Measurements from ENCODE around the gene TMSB4X. TPM values are rescaled to one million over a fixed set of nuclear protein-coding genes. Genes with fewer than 3 reads are reported as not detected.

Gene TMSB4X
- total and polyA plus RNA-seq, 2 of the 13 experiments (the other 11 are each of a cell fraction or from before 2014, with no cell fraction given) = 10.5 to 29.6 TPM

DNA sequence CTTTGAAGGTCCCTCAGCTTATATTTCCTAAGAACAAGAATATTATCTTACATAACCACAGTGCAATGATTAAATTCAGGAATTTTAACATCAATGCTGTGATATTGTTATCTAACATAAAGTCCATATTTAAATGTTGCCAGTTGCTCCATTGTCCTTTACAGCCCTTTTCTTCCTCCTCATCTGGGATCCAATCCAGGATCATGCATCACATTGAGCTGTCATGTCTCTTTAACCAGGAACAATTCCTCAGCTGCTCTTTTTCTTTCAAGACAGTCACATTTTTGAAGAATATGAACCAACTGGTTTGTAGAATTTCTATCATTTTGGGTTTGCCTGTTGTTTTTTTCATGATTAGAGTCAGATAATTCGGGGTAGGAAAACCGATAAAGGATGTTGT, 12.0 kb downstream of the TMSB4X start:
- Histone ChIP-seq H3K9me3 (ENCODE audit: low read length) (no peaks in the 10 kb centered on the region), H3K79me2 (ENCODE audit: insufficient read depth, low read length) (no peaks in the 10 kb centered on the region), H4K20me1 (ENCODE audit: insufficient read depth, low read length) (no peaks in the 10 kb centered on the region), H3K9ac (ENCODE audit: insufficient read depth, low read depth, low read length) (no peak overlapping the region), H3K36me3 (replicated peaks in 1 of 2; ENCODE audit: control insufficient read depth in 1 of 2, insufficient read depth in 2 of 2, low read length in 2 of 2) (no peaks in the 10 kb centered on the region), H3K27me3 (ENCODE audit: control insufficient read depth in 1 of 2, insufficient read depth in 2 of 2, low read length in 2 of 2) (no peaks in the 10 kb centered on the region), H2AFZ (ENCODE audit: low read length) (no peak overlapping the region), H3K4me1 (ENCODE audit: insufficient read depth, low read length) (peaks cover 9% of the 10 kb centered on the region), H3K4me2 (ENCODE audit: low read depth, low read length) (no peak overlapping the region), H3K27ac (ENCODE audit: extremely low read length, insufficient read depth, low read length) (no peak overlapping the region), H3K4me3 (replicated peaks in 1 of 3; ENCODE audit: insufficient read depth in 1 of 3, low read depth in 2 of 3, low read length in 3 of 3) (no peak overlapping the region)
- DNase-seq (ENCODE audit: low spot score) (no peak), FAIRE-seq (no peak), ATAC-seq (no peak)
- BruUV-seq (replicated peaks) = no TSS peak
- TF ChIP-seq ZSCAN20 (CRISPR knock-in tag; IDR thresholded peaks at IDR 0.05; ENCODE audit: borderline replicate concordance) (no peak), NFRKB (IDR thresholded peaks at IDR 0.05) (no peak), ZBTB7B (CRISPR knock-in tag; IDR thresholded peaks at IDR 0.05) (no peak), ZNF543 (CRISPR knock-in tag; IDR thresholded peaks at IDR 0.05) (no peak)
- TF ChIP-seq, protein P1, sequence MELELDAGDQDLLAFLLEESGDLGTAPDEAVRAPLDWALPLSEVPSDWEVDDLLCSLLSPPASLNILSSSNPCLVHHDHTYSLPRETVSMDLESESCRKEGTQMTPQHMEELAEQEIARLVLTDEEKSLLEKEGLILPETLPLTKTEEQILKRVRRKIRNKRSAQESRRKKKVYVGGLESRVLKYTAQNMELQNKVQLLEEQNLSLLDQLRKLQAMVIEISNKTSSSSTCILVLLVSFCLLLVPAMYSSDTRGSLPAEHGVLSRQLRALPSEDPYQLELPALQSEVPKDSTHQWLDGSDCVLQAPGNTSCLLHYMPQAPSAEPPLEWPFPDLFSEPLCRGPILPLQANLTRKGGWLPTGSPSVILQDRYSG (CRISPR knock-in tag; IDR thresholded peaks at IDR 0.05) = no peak
- TF ChIP-seq, protein P2, sequence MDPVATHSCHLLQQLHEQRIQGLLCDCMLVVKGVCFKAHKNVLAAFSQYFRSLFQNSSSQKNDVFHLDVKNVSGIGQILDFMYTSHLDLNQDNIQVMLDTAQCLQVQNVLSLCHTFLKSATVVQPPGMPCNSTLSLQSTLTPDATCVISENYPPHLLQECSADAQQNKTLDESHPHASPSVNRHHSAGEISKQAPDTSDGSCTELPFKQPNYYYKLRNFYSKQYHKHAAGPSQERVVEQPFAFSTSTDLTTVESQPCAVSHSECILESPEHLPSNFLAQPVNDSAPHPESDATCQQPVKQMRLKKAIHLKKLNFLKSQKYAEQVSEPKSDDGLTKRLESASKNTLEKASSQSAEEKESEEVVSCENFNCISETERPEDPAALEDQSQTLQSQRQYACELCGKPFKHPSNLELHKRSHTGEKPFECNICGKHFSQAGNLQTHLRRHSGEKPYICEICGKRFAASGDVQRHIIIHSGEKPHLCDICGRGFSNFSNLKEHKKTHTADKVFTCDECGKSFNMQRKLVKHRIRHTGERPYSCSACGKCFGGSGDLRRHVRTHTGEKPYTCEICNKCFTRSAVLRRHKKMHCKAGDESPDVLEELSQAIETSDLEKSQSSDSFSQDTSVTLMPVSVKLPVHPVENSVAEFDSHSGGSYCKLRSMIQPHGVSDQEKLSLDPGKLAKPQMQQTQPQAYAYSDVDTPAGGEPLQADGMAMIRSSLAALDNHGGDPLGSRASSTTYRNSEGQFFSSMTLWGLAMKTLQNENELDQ (CRISPR knock-in tag; IDR thresholded peaks at IDR 0.05; ENCODE audit: borderline replicate concordance) = no peak
- in situ Hi-C loops (cut with HindIII; ENCODE audit: extremely low pct_ligation_motif_present, low pct_unique_long_range_greater_than_20kb) = no loop called here
- intact Hi-C loops (cut with micrococcal nuclease; ENCODE audit: unreplicated experiment) = no loop called here
- 50% methylated on average over 2 of the region's 2 CpGs for WGBS (ENCODE audit: low lambda C conversion rate)
- ChIA-PET CTCF (ENCODE audit: low intra/inter-chr PET ratio, low total read pairs) (no interaction called here), POLR2A (no interaction called here)

DNA sequence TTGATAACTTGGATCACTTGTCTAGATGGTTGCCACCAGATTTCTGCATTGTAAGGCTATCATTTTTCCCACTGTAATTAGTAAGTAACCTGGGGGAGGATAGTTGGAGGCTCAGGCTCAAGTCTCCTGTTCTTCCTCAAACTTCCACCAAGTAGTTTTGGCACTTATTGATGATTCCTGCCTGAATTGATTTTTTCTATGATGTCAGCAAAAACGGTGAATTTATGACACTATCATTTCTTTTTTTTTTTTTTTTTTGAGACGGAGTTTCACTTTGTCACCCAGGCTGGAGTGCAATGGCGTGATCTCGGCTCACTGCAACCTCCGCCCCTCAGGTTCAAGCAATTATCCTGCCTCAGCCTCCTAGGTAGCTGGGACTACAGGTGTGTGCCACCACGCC, 12.4 kb downstream of the TMSB4X start:
- Histone ChIP-seq H4K20me1 (ENCODE audit: insufficient read depth, low read length) (no peaks in the 10 kb centered on the region), H3K4me1 (ENCODE audit: insufficient read depth, low read length) (peaks cover 9% of the 10 kb centered on the region), H2AFZ (ENCODE audit: low read length) (no peak overlapping the region), H3K79me2 (ENCODE audit: insufficient read depth, low read length) (no peaks in the 10 kb centered on the region), H3K9me3 (ENCODE audit: low read length) (no peaks in the 10 kb centered on the region), H3K27me3 (ENCODE audit: control insufficient read depth in 1 of 2, insufficient read depth in 2 of 2, low read length in 2 of 2) (no peaks in the 10 kb centered on the region), H3K4me2 (ENCODE audit: low read depth, low read length) (no peak overlapping the region), H3K36me3 (replicated peaks in 1 of 2; ENCODE audit: control insufficient read depth in 1 of 2, insufficient read depth in 2 of 2, low read length in 2 of 2) (no peaks in the 10 kb centered on the region), H3K27ac (ENCODE audit: extremely low read length, insufficient read depth, low read length) (no peak overlapping the region), H3K4me3 (replicated peaks in 1 of 3; ENCODE audit: insufficient read depth in 1 of 3, low read depth in 2 of 3, low read length in 3 of 3) (no peak overlapping the region), H3K9ac (ENCODE audit: insufficient read depth, low read depth, low read length) (no peak overlapping the region)
- TF ChIP-seq MAFK (conservative IDR thresholded peaks at IDR 0.05 in 1 of 2, IDR thresholded peaks at IDR 0.05 in 1 of 2; ENCODE audit: low read length in 2 of 2) (peak; percentile 39 to 71), MBD4 (IDR thresholded peaks at IDR 0.05; ENCODE audit: borderline replicate concordance, low read length) (no peak), FOXP1 (IDR thresholded peaks at IDR 0.05) (no peak), FOXP1 (CRISPR knock-in tag; IDR thresholded peaks at IDR 0.05) (no peak), MAFF (IDR thresholded peaks at IDR 0.05; ENCODE audit: low read depth, low read length) (peak; percentile 58)
- ChIA-PET CTCF (ENCODE audit: low intra/inter-chr PET ratio, low total read pairs) (no interaction called here), POLR2A (no interaction called here)
- intact Hi-C loops (cut with micrococcal nuclease; ENCODE audit: unreplicated experiment) = no loop called here
- DNase-seq (ENCODE audit: low spot score) (no peak), FAIRE-seq (no peak), ATAC-seq (no peak)
- in situ Hi-C loops (cut with HindIII; ENCODE audit: extremely low pct_ligation_motif_present, low pct_unique_long_range_greater_than_20kb) = no loop called here
- no TSS peak for BruUV-seq (replicated peaks)
- WGBS (ENCODE audit: low lambda C conversion rate) = 50% methylated on average over 2 of the region's 6 CpGs
